NCI-H2081 treated with DMSO at 0.1 percent for 48 hours (cell line): ENCODE data around the gene SNX33.
"Not testable (repeated sequence)": the region's sequence is repeated elsewhere in the genome, so short reads cannot be mapped to it uniquely, and the experiment has no call there.

Source experiments
- DNase-seq: peaks from one replicate; lab custom pipeline; 2025; lab: John Stamatoyannopoulos, UW

SNX33 gene

DNA sequence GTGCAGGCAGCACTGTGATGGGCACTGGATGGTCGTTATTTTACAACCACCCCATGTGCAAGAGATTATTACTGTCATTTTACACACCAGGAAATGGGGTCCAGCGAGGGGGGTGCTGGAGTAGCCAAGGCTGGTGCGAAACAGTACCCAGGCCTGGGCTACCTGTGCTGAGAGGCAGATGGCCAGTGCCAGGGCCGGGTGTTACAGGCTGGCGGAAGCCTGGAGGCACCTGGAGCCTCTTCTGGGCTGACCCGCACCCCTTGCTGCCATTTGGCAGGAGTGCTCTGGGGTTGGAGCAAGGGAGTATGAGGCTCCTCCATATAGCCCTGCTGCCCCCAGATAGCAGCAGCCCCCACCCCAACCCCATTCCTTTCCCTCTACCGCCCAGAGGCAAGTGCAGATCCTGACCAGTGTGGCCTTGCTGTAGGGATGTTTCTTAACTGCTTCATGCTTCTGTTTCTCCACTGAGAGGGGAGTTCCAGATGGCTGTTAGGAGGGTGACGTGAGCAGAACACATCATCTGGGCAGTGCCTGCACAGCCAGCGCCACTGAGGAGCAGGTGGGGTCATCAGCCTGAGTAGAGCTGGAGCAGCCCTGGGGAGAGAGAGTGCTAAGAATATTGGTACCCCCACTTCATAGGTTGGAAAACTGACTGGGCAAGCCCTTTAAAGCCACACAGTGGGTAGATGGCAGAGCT, 15.3 kb downstream of the SNX33 start:
- no peak for DNase-seq

DNA sequence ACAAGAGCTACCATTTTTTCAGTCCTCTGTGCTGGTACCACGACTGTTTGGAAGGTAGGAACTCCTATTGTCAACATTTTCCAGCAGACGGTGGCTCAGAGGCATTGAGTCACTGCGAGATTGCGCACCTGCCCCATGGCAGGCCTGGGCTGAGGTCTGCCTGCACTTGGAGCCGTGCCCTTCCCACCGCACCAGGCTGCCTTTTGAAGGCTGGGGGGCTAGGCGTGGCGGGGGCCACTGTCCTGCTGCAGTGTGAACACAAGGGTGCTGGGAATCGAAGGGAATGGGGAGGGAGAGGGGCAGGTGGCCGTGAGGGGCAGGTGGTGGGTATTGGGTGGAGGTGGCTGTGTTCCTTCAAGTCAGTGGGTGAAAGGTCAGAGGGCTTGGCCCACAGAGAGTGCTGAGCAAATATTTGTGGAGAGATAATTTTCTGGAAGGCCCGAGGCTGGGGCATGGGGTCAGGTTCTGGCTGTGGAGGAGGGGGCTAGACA, 16.3 kb downstream of the SNX33 start:
- DNase-seq = no peak

DNA sequence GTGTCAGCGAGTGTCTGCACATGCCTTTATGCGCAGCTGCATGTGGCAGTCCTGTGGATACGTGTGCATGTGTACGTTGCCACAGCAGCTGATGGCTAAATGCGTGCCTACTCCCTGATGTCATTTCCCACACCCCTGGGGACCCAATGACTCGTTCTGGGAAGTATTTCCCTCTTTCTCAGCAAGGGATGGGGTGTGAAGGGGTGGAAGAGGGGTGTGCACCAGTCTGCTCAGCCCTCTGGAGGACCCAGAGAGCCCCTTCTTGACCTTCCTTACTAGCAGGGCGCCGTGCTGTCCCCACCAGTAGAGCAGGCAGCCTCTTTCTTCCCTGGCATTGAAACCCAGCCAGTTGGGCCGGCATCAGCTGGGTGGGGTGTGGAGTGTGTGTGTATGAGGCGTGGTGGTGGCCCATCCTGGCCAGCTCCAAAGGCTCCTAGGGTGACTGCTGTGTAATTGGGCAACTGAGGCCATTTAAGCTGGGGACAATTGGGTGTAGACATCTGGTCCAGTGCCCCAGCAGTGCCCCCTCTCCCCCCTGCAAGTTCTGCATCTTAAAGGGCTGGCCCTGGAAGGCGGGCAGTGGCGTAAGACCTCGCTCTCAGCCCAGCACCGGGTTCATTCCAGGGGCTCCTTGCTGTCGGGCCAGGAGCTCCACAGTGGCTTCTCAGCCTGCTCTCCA, 19.2 kb downstream of the SNX33 start:
- DNase-seq = no peak

DNA sequence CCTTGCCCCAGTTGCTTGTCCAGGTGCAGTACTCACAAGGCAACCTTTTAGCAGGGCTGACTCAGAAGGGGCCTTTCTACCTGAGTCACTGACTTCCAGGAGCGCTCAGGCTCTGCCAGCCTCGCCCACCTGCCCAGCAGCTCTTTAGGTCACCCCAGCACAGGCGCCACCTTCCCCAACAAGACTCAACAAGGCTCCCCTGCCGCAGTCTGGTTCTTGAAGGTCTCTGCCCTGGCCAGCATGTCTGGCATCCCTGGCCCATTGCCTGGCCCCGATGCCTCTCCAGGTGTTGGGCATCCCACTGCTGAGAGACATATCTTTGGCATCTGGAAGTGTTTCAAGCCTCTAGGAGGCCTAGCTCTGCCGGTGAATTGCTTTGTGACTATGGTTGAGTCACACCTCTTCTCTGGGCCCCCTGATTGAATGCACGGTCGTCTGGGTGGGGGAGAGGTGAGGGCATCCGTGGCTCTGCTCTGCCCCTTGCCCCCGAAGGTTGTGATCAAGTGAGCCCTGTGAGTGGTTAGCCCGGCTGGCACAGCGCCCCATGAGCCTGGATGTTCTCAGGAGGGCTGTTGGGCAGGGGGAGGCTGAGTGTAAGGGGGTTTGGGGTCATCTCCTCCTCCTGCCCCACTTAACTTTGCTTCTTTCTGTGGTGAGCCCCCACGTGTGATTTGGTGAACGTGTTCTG, 21.6 kb downstream of the SNX33 start:
- no peak for DNase-seq

DNA sequence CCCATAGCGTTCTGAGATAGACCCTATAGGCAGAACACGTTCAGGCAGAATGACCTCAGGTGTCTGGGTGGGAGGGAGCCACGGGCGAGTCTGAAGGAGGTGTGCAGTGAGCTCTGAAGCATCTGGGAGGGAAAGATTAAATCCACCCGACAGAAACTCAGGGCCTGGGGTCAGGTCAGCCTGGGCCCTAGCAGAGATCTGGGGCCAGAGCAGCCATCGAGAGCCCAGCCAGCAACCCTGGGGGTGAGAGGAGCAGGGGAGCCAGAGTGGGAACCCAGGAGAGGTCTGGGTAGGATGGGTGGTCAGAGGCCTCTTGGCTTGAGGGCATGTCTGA, 22.1 kb downstream of the SNX33 start:
- no peak for DNase-seq

DNA sequence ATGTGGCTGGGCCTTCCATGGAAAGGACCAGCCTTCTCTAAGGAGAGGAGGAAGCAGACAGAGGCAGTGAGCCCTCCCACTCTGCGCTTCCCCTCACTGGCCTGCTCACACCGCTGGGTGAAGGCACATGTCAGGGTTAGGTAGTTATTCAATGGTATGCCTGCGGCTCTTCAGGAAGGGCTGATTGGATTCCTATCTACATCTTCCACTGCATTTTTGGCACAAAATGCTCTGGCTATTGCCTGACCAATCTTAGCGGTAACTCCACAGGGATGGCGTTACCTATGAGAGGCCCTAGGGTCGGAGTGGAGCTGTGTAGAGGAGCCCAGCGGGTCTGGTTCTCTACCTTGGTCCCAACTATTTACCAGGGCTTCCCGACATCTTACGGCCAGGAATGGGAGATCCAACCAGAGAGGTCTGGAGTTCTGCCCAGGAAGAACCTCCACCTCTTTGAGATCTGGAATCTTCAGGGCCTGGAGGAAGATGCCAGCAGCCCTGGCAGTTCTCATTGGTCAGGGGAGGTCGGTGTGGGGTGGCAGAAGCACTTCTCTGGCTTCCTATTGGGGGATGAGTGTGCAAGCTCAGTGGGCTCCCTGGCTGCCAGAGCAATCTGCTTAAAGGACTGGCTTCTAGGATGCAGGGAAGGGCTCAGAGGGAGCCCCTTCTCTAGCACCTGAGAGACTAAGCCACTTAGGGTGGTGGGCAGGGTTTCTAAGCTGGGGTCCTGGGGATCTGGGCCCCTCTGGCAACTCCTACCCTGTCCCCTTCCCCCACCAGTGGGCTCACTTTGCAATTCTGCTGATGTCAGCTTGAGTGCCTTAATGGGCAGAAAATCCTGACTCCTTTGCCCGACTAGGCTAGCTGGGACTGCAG, 24.3 kb downstream of the SNX33 start:
- no peak for DNase-seq

DNA sequence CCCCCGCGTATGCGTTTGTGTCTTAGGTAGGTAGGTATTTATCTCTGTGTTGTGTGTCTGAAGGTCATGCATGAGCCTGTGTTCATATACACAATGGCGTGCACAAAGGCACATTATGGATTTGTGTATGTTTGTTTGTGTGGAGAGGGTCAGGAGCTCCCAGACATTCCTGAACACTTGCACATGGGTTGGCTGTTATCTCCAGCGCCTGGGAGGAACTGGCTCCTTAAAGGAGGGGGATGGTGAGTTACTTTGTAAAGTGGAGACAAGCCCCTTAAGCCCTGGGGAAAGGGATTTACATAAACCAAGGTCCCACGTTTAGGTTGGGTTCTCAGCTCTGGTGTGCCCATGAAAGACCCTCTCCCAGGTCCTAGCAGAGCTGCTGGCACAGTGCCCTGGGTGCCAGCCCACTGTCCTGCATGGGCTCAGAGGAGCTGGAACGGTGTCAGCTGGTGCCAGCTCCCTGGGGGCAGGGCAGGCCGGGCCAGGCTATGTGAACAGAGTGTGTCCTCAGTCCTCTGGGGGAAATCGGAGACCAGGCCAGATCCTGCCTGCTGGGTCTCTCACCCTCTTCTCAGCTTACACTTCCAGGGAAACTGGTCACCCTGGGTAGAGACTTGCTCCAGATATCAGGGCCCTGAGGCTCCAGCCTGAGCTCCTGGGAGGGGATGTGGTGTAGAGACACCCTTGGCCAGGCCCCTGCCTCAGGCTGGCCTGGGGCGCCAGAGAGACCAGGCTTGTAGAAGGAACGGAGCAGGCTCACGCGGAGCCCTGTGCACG, 25.1 kb downstream of the SNX33 start:
- DNase-seq = no peak

DNA sequence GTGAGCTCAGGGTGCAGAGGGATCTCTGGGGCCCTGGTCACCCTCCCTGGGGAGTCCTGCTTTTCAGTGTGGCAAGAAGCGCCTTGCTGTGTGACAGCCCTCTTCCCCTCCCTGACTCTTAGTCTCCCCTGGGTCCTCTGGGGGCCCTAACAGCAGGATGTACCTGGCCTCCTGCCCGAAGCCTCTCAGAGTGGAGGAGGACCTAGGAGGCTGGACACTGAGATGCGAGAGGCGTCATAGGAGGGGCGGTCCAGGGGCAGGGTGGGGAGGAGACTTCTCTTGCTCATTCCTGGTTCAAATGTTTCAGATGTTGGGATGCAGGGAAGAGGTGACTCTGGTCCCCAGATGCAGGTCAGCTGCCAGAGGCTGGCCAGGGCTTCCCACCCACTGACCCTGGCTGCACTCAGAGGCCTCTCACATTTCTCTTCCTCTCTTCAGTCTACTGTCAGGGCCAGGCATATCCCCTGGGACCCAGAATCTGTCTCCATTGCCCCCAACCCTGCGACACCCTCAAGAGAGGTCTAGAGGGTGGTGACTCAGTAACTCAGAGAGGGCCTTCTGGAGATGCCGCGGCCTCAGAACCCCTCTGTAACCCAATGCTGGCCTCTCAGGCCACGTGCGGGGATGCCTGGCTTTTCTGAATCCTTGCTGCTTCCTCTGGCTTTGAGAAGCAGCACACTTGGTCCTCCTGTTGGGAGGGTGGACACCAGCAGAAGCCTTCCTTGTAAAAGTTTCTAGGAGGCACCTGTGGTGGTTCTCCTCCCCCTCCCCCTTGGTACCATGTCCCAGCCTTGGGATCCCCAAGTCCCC, 25.9 kb downstream of the SNX33 start:
- DNase-seq = no peak

DNA sequence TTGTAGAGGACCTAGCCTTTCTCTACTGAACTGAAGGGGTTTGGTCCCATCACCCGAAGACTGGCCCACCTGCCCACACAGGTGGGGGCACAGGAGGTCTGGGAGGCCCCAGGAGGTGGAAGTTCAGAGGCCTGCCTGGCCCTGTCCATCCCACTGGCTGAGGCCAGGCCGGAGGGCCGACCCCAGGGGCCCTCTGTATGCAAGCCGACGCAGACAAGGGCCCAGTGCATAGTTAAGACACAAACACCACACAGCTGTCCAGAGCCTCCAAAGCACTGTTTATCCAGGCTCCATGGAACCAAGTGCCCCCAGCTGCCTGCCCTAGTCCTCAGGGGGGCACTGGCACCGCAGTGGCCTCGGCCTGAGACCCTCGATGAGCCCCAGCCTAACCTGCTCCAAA, 26.7 kb downstream of the SNX33 start:
- DNase-seq = no peak

DNA sequence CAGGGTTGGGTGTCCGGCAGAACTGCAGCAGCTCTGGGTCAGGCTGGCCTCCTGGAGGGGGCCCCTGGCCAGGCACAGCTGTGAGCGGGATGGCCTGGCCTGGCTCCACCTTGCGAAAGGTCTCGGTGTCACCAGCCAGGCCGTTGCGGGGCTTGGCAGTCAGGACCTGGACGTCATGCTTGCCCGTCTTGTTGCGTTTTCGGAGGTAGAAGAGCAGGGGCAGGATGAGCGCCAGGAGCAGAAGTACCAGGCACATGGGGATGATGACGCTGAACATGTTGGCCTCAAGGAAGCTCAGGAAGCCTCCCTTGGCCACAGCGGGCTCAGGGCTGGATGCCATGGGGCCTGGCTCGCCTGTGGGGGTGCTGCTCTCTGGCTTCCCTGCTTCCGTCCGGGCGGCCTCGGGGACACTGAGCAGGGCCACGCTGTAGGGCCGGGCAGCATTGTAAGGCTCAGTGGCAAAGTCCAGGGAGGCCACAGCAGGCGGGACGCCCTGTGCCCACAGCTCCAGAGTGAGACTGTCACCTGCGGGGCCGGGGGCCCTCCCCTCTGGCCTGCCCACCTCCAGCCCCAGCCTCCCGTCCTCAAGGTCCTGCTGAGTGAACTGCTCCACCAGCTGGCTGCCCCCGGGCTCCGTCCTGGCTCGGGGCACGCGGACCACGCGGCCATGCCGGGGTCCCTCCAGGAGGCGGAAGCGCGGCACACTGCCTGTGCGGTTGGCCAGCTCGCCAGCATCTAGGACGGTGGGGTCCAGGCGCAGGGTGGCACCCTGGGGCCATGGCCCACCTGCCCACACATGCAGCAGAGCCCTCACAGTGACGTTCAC, 28.1 kb downstream of the SNX33 start:
- no peak for DNase-seq

DNA sequence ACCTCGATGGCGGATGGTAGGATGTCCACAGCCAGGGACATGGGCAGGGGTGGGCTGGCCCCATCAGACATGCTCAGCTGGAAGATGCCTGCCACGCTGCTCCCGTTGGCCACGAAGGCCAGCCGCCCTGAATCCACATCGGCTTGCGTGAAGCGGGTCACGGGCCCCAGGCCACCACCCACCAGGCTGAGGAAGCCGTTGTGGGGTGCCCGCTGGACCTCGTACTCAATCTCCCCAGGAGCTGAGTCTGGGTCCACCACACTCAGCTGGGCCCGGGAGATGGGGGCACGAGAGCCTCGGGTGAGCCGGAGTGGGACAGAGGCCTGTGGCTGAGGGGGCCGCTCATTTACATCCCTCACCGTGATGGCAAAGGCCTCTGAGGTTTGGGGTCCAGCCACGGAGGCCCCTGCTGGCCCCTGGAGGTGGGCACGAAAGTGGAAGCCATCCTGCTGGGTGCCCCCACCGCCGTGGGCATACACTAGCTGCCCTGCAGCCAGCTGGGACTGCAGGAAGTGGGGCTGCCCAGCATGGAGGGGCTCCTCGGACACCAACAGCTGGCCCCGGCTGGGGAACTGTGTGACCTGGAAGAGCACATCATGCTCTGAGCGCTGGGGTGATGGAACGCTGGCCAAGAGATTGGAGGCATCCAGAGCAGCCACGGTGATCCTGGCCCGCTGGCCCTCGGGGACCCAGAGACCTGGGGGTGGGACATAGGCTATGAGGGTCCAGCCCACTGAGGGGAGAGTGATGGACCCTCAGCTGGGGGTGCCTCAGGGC, 29.2 kb downstream of the SNX33 start:
- DNase-seq = no peak

DNA sequence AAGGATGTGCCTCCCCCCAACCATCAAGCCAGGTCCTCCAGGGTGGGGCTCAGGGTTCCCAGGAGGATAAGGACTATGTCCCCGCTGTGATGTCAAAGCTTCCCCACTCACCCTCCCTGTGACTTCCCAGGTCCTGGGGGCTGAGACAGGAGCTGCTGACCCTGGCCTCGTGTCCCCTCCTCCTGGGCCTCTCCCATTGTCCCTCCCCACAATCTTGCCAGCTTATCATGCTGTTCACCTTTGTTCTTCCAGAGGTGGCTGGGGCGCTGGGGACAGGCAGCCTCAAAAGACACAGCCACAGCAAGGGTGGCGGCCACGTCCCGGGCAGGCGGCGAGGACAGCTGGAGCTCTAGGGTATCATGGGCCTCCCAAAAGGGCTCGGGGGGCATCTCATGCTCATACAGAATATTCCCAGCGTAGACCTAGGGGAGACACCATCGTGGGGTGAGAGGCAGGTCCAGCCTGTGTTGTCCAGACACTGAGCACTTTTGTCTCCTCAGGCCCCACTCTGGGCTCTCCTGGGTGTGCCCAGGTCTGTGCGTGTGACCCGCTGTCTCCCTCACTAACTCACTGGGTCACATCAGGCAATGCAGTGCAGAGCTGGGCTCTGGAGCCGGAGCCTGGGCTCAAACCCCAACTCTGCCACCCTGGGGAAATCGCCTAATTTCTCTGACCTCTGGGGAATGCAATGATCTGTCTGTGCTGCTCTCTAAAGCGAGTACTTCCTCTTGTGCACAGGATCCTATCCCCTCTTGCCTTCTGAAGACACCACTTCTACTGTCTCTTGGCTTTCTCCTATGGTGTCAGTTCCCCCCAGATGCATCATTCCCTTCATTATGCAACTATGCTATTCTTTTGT, 30.0 kb downstream of the SNX33 start:
- no peak for DNase-seq

DNA sequence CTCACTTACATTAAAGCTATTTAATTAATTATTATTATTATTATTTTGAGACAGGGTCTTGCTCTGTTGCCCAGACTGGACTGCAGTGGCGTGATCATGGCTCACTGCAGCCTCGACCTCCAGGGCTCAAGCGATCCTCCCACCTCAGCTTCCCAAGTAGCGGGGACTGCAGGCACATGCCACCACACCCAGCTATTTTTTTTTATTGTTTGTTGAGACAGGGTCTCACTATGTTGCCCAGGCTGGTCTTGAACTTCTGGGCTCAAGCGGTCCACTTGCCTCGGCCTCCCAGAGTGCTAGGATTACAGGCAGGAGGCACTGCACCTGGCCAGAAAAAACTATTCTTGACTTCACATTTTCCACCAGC, 30.6 kb downstream of the SNX33 start:
- not testable (repeated sequence) for DNase-seq

DNA sequence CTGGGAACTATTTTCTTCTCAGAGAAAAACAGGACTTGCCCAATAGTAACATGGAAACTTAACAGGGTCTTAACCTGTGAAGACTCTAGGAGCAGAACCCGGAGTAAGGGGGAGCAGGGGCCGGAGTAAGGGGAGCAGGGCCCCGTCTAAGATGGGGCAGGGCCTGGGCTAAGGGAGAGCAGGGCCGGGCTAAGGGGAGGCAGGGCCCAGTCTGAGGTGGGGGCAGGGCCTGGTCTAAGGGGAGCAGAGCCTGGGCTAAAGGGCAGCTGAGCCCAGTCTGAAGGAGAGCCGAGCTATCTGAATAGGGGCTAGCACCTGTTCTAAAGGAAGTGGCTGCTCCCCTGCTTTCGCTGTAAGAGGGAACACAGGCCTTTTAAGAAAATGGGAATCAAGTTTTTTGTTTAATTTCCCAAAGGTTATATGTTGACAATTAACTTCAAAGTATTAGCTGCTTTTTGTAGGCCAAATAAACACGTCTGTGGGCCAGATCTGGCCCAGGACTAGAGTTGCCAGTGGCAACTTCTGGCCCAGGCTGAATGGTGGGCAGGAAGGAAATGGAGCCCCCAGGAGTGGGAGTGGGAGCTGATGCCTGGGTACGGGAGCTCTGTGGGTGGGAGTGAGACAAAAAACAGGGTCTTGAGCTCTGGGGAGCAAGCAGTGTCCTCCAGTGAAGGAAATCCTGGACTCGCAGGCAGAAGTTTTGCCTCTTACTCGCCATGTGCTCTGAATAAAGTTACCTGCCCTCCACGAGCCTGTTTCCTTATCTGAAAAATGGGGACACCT, 32.5 kb downstream of the SNX33 start:
- no peak for DNase-seq

DNA sequence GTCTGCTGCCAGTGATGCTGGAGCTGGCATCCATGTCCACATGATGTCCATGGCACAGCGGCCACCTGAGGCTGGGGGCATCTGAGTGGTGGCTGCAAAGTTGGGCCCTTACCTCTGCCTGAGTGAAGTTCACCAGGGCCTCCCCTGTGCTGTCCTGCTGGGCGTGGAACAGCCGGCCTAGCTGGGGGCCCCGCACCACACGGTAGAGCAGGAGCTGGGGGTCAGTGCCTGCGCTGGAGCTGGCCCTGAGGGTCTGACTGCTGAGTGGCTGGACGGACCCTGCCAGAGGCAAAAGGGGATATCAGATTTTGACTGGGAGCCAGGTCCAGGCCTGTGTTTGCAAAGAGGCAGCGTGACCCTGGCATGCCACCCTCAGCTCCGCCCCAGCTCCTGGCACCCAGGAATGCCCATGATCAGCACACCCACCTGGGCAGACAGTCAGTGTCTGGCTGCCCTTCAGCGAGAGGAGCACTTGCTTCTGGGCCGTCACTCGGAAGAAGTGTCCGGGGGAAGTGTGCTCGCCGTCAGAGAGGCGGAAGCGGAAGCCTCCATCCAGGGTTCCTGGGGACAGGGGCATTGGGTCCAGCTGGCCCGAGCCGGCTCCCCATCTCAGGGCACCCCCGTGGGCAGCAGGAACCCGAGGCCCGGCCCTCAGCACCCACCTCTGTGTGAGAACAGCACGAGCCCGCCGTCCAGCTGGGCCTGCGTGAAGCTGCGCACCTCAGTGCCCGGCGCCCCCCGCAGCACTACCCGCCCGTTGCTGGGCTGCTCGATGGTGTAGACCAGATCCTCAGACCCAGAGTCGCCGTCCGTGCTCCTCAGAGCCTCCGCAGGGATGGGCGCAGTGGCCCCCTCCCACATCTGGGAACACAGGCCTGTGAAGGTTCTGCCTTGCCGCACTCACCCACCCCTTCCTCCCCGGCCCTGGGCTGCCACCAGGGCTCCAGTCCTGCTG, 34.7 kb downstream of the SNX33 start:
- DNase-seq = no peak
